Mesendoderm (in vitro differentiated cells): ENCODE data around the gene RPL19.

Experiments used
- DNase-seq: peaks from one replicate; pipeline ENCODE4 v3.0.0; 2013
- H2AK5ac ChIP-seq: 2 replicates; pipeline ENCODE4 v1.6.1; 2013; ENCODE audit warnings: low read length, inconsistent platforms
- H2BK120ac ChIP-seq: 2 replicates; pipeline ENCODE4 v1.6.1; 2013; ENCODE audit warnings: low read depth, mild to moderate bottlenecking, low read length, moderate library complexity, mixed read lengths
- H2BK15ac ChIP-seq: replicated peaks from 2 replicates; pipeline ENCODE4 v1.6.1; 2013; ENCODE audit warnings: low read depth, mild to moderate bottlenecking, moderate library complexity
- H2BK5ac ChIP-seq: 2 replicates; pipeline ENCODE4 v1.6.1; 2013; ENCODE audit warnings: low read length, inconsistent platforms
- H3K18ac ChIP-seq: 2 replicates; pipeline ENCODE4 v1.6.1; 2013; ENCODE audit warnings: mild to moderate bottlenecking, low read length, mixed read lengths
- H3K23ac ChIP-seq: one replicate; pipeline ENCODE4 v1.6.1; 2013; ENCODE audit warnings: low read length
- H3K27ac ChIP-seq: 2 replicates; pipeline ENCODE4 v1.5.1; 2013; ENCODE audit warnings: low read depth, mild to moderate bottlenecking, inconsistent platforms, low read length, moderate library complexity
- H3K27me3 ChIP-seq: 2 replicates; pipeline ENCODE4 v1.6.1; 2013; ENCODE audit warnings: low read length, control low read depth, mild to moderate bottlenecking, inconsistent platforms; ENCODE audit not compliant: insufficient read depth, poor library complexity
- H3K36me3 ChIP-seq: 2 replicates; pipeline ENCODE4 v1.6.1; 2013; ENCODE audit warnings: low read length, inconsistent platforms; ENCODE audit not compliant: control insufficient read depth, insufficient read depth
- H3K4ac ChIP-seq: one replicate; pipeline ENCODE4 v1.6.1; 2013; ENCODE audit warnings: low read depth, mild to moderate bottlenecking, low read length, moderate library complexity
- H3K4me1 ChIP-seq: 2 replicates; pipeline ENCODE4 v1.6.1; 2013; ENCODE audit warnings: low read depth, low read length, inconsistent platforms; ENCODE audit not compliant: control insufficient read depth
- H3K4me2 ChIP-seq: 2 replicates; pipeline ENCODE4 v1.6.1; 2013; ENCODE audit warnings: low read length
- H3K4me3 ChIP-seq: 2 replicates; pipeline ENCODE4 v1.5.1; 2013; ENCODE audit warnings: mild to moderate bottlenecking, low read length
- H3K56ac ChIP-seq: one replicate; pipeline ENCODE4 v1.6.1; 2013; ENCODE audit warnings: low read length
- H3K79me1 ChIP-seq: 2 replicates; pipeline ENCODE4 v1.6.1; 2013; ENCODE audit warnings: low read length, inconsistent platforms
- H3K79me2 ChIP-seq: 2 replicates; pipeline ENCODE4 v1.6.1; 2013; ENCODE audit warnings: mild to moderate bottlenecking, low read length; ENCODE audit not compliant: control insufficient read depth, insufficient read depth
- H3K9ac ChIP-seq: 2 replicates; pipeline ENCODE4 v1.6.1; 2013; ENCODE audit warnings: low read length, inconsistent platforms
- H4K5ac ChIP-seq: one replicate; pipeline ENCODE4 v1.6.1; 2013; ENCODE audit warnings: low read length
- H4K8ac ChIP-seq: one replicate; pipeline ENCODE4 v1.6.1; 2013; ENCODE audit warnings: low read depth, mild to moderate bottlenecking, control low read depth, low read length, moderate library complexity
- WGBS: extraction: QIAGEN DNeasy Blood & Tissue Kit; methylation state at CpG from one replicate; pipeline ENCODE4 v1.1.7; 2013; ENCODE audit warnings: low lambda C conversion rate, missing lambda C conversion rate; ENCODE audit not compliant: insufficient coverage; ENCODE audit errors: extremely low coverage; 5-methylcytosine and 5-hydroxymethylcytosine counted together

Gene RPL19

DNA sequence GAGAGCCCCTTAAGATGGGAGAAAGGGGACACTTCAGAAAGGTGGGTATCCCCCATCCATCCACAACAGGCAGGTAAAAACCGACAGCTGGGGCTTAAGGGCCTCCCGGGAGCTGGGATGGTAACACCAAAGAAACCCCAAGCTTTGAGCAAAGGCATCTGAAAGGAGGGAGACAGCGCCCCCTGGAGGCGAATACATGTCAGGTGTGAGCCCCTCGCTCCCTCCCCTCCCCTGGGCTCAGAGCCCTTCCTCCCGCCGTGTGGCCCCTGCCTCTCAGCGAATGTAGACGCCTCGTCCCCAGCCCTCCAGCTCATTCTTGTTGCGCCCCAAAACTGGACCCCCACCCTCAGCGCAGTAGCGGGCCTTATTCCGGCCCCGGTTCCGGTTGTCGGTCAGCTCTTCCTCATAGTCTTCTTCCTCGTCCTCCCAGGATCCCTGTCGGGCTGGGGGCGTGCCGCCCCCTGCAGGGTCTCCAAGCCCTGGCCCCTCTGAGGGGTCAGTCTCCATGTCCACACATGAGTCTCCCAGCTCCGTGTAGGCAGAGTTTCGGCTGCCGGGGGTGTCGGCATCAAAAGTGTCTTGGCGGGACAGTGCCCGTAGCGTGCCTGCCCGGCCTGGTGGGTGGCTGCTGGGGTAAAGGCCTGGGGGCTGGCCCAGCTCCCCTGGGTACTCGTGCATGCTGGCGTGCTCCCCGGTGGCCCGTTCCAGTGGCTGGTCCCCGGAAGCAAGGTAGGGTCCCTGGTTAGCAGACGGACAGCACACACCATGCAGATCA, 25.0 kb upstream of the RPL19 start:
- H2BK120ac ChIP-seq = no peak overlapping the region
- no peaks in the 10 kb centered on the region for H3K36me3 ChIP-seq
- no peak overlapping the region for H2BK5ac ChIP-seq
- H3K9ac ChIP-seq = peak overlapping the region; percentile 2
- H3K4ac ChIP-seq = no peak overlapping the region
- no peak overlapping the region for H3K23ac ChIP-seq
- H3K27ac ChIP-seq = no peak overlapping the region
- H3K4me2 ChIP-seq = no peak overlapping the region
- no CpG with 5 or more reads among the region's 35 CpGs for WGBS
- no peak overlapping the region for H2AK5ac ChIP-seq
- peak; percentile 87 for DNase-seq
- H3K27me3 ChIP-seq = no peaks in the 10 kb centered on the region
- H3K79me2 ChIP-seq = no peaks in the 10 kb centered on the region
- H3K4me3 ChIP-seq = no peak overlapping the region
- no peak overlapping the region for H4K5ac ChIP-seq
- no peak overlapping the region for H3K56ac ChIP-seq
- H3K4me1 ChIP-seq = no peaks in the 10 kb centered on the region
- H3K79me1 ChIP-seq = no peaks in the 10 kb centered on the region
- H2BK15ac ChIP-seq = no peak overlapping the region
- no peak overlapping the region for H3K18ac ChIP-seq
- no peak overlapping the region for H4K8ac ChIP-seq

DNA sequence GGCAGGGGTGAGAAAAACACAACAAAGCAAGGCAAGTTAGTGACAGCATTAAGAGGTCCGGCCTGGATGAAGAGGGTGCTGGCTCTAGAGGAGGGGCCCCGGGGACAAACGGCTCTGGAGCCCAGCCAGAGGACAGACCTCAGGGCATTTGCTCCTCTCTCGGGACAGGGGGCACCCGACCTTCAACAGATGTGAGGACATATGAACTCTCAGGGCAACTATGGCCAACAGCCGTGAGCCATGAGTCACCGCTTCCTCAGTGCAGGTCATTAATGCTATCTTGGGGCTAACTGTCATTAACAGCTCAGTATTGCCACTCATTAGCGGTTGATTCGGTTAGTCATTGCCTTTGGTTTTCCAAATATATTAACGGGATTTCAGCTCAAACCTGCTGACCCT, 24.4 kb upstream of the RPL19 start:
- Histone ChIP-seq H3K4me3 (no peak overlapping the region), H2BK5ac (no peak overlapping the region), H3K27me3 (no peaks in the 10 kb centered on the region), H3K79me2 (no peaks in the 10 kb centered on the region), H3K4me1 (no peaks in the 10 kb centered on the region), H3K4ac (no peak overlapping the region), H3K23ac (no peak overlapping the region), H2AK5ac (no peak overlapping the region), H3K56ac (no peak overlapping the region), H3K27ac (no peak overlapping the region), H3K79me1 (no peaks in the 10 kb centered on the region), H3K4me2 (no peak overlapping the region), H2BK120ac (no peak overlapping the region), H3K36me3 (no peaks in the 10 kb centered on the region), H4K8ac (no peak overlapping the region), H4K5ac (no peak overlapping the region), H3K18ac (no peak overlapping the region), H2BK15ac (no peak overlapping the region), H3K9ac (no peak overlapping the region)
- DNase-seq = no peak
- no CpG with 5 or more reads among the region's 10 CpGs for WGBS

- Histone ChIP-seq H3K4ac (no peak overlapping the region), H2BK15ac (no peak overlapping the region), H2AK5ac (no peak overlapping the region), H3K4me2 (no peak overlapping the region), H3K27ac (no peak overlapping the region), H2BK120ac (no peak overlapping the region), H4K8ac (no peak overlapping the region), H3K56ac (no peak overlapping the region), H3K4me3 (no peak overlapping the region), H3K4me1 (no peaks in the 10 kb centered on the region), H3K23ac (no peak overlapping the region), H3K36me3 (no peaks in the 10 kb centered on the region), H3K18ac (no peak overlapping the region), H4K5ac (no peak overlapping the region), H2BK5ac (no peak overlapping the region), H3K9ac (no peak overlapping the region), H3K79me1 (no peaks in the 10 kb centered on the region), H3K79me2 (no peaks in the 10 kb centered on the region), H3K27me3 (no peaks in the 10 kb centered on the region)
- no CpG with 5 or more reads among the region's 12 CpGs for WGBS
- DNase-seq = peak; percentile 96
These were observed 22.8 kb upstream of the RPL19 start for GRCh38 chr17:39177256-39177655.

- Histone ChIP-seq H3K4ac (no peak overlapping the region), H2AK5ac (no peak overlapping the region), H3K79me1 (no peaks in the 10 kb centered on the region), H3K27me3 (no peaks in the 10 kb centered on the region), H2BK5ac (no peak overlapping the region), H3K27ac (no peak overlapping the region), H3K4me1 (no peaks in the 10 kb centered on the region), H3K4me3 (no peak overlapping the region), H3K56ac (no peak overlapping the region), H2BK120ac (no peak overlapping the region), H2BK15ac (no peak overlapping the region), H3K4me2 (no peak overlapping the region), H3K79me2 (no peaks in the 10 kb centered on the region), H3K23ac (no peak overlapping the region), H3K36me3 (peaks cover 1% of the 10 kb centered on the region), H4K8ac (no peak overlapping the region), H3K18ac (no peak overlapping the region), H4K5ac (no peak overlapping the region), H3K9ac (no peak overlapping the region)
- WGBS = no CpG with 5 or more reads among the region's 4 CpGs
- no peak for DNase-seq
These were observed 21.5 kb upstream of the RPL19 start for GRCh38 chr17:39178536-39178935.

DNA sequence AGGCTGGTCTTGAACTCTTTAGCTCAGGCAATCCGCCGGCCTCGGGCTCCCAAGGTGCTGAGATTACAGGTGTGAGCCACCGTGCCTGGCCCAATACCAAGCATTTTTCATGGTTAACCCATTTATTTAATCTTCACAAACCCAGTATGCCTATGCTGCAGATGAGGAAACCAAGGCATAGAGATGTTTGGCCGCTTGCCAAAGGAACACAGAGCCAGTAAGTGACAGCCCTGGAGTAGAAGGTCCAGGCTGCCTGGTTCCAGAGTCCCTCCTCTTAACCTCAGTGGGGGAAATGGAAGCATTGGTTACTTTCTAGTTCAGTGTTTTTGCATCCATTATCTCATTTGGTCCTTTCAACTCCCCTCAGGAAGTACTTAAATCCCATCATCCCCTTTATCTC, 18.8 kb upstream of the RPL19 start:
- Histone ChIP-seq H3K27me3 (no peaks in the 10 kb centered on the region), H3K27ac (no peak overlapping the region), H4K5ac (no peak overlapping the region), H3K79me2 (no peaks in the 10 kb centered on the region), H3K4me2 (no peak overlapping the region), H4K8ac (no peak overlapping the region), H2BK5ac (no peak overlapping the region), H3K4me1 (no peaks in the 10 kb centered on the region), H3K4ac (no peak overlapping the region), H3K23ac (no peak overlapping the region), H3K56ac (no peak overlapping the region), H3K4me3 (no peak overlapping the region), H3K36me3 (peaks cover 2% of the 10 kb centered on the region), H2BK15ac (no peak overlapping the region), H3K79me1 (no peaks in the 10 kb centered on the region), H2BK120ac (no peak overlapping the region), H2AK5ac (no peak overlapping the region), H3K9ac (no peak overlapping the region), H3K18ac (no peak overlapping the region)
- no CpG with 5 or more reads among the region's 5 CpGs for WGBS
- no peak for DNase-seq

DNA sequence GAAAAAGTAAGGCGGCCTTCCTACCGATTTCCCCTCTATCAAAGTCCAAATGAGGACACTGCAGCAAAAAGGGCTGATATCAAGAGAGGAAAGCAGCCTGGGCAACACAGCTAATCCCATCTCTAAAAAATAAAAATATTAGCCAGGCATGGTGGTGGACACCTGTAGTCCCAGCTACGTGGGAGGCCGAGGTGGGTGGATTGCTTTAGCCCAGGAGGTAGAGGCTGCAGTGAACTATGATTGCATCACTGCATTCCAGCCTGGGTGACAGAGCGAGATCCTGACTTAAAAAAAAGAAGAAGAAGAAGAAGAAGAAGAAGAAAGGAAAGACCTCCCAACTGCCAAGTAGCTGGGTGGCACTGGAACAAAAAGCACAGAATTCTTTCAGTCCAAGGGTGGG, 17.0 kb upstream of the RPL19 start:
- Histone ChIP-seq H2BK5ac (no peak overlapping the region), H4K5ac (no peak overlapping the region), H3K18ac (no peak overlapping the region), H2AK5ac (no peak overlapping the region), H3K4me3 (no peak overlapping the region), H3K56ac (no peak overlapping the region), H3K9ac (no peak overlapping the region), H4K8ac (no peak overlapping the region), H2BK120ac (no peak overlapping the region), H3K79me2 (no peaks in the 10 kb centered on the region), H3K27me3 (no peaks in the 10 kb centered on the region), H3K4me2 (no peak overlapping the region), H3K27ac (no peak overlapping the region), H3K4ac (no peak overlapping the region), H2BK15ac (no peak overlapping the region), H3K36me3 (peaks cover 5% of the 10 kb centered on the region), H3K79me1 (no peaks in the 10 kb centered on the region), H3K4me1 (no peaks in the 10 kb centered on the region), H3K23ac (no peak overlapping the region)
- WGBS = no CpG with 5 or more reads among the region's 5 CpGs
- DNase-seq = no peak
